ENCODE data around the gene SNTG2. TPM values are rescaled to one million over a fixed set of nuclear protein-coding genes. Genes with fewer than 3 reads are reported as not detected.

SNTG2 gene
- total and polyA plus RNA-seq, 12 donors: 0.26 to 4.3 (median 0.72) TPM; not detected in 1

DNA sequence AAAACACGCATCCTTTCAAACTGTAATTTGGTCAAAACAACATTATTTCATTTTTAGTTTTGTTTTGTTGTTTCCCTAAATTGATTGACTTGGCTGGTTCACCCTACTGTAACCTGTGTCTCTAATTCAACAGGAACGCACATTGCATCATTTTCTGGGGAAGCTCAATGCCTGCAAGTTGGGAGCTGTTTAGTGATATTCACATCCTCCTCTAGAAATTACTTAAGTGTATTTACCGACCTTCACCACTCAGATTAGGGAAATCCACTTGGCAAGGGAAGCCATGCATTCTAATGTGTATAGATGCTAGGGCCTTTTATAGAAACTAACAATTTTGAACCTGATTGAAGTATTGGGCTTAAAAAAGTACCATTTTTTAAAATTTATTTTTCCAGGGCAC lies 455.3 kb downstream of the SNTG2 start:
- WGBS, 4 donors: 61 to 74% (median 70%) methylated on average over 3 of the region's 3 CpGs
- H3K4me1 ChIP-seq (replicated peaks in 1 of 2): no peaks in the 10 kb centered on the region
- TF ChIP-seq, protein P1, sequence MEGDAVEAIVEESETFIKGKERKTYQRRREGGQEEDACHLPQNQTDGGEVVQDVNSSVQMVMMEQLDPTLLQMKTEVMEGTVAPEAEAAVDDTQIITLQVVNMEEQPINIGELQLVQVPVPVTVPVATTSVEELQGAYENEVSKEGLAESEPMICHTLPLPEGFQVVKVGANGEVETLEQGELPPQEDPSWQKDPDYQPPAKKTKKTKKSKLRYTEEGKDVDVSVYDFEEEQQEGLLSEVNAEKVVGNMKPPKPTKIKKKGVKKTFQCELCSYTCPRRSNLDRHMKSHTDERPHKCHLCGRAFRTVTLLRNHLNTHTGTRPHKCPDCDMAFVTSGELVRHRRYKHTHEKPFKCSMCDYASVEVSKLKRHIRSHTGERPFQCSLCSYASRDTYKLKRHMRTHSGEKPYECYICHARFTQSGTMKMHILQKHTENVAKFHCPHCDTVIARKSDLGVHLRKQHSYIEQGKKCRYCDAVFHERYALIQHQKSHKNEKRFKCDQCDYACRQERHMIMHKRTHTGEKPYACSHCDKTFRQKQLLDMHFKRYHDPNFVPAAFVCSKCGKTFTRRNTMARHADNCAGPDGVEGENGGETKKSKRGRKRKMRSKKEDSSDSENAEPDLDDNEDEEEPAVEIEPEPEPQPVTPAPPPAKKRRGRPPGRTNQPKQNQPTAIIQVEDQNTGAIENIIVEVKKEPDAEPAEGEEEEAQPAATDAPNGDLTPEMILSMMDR (IDR thresholded peaks at IDR 0.05): no peak
- no peak for TF ChIP-seq POLR2A (IDR thresholded peaks at IDR 0.05)
- H3K9me3 ChIP-seq (replicated peaks in 1 of 3): no peaks in the 10 kb centered on the region
- no peak for DNase-seq
- no peak overlapping the region for H3K27ac ChIP-seq
- no peak overlapping the region for H3K4me3 ChIP-seq
- intact Hi-C loops (cut with DNase I): no loop called here
- H3K36me3 ChIP-seq (replicated peaks in 1 of 2): no peaks in the 10 kb centered on the region
- H3K27me3 ChIP-seq: no peaks in the 10 kb centered on the region

- Histone ChIP-seq H3K4me3 (no peak overlapping the region), H3K27me3 (no peaks in the 10 kb centered on the region), H3K27ac (no peak overlapping the region), H3K4me1 (replicated peaks in 1 of 2) (no peaks in the 10 kb centered on the region), H3K9me3 (replicated peaks in 1 of 3) (no peaks in the 10 kb centered on the region), H3K36me3 (replicated peaks in 1 of 2) (no peaks in the 10 kb centered on the region)
- WGBS, 4 donors: 74 to 88% (median 80%) methylated on average over 2 of the region's 2 CpGs
- no peak for DNase-seq
- intact Hi-C loops (cut with DNase I): no loop called here
- TF ChIP-seq POLR2A (IDR thresholded peaks at IDR 0.05): no peak
- TF ChIP-seq, protein P1 (IDR thresholded peaks at IDR 0.05): no peak
These were observed 455.8 kb downstream of the SNTG2 start for GRCh38 chr2:1406434-1406833.

- Histone ChIP-seq H3K27me3 (no peaks in the 10 kb centered on the region), H3K9me3 (replicated peaks in 1 of 3) (no peaks in the 10 kb centered on the region), H3K27ac (no peak overlapping the region), H3K4me3 (no peak overlapping the region), H3K4me1 (replicated peaks in 1 of 2) (no peaks in the 10 kb centered on the region), H3K36me3 (replicated peaks in 1 of 2) (no peaks in the 10 kb centered on the region)
- TF ChIP-seq, protein P1 (IDR thresholded peaks at IDR 0.05): no peak
- TF ChIP-seq POLR2A (IDR thresholded peaks at IDR 0.05): no peak
- 69 to 77% (median 75%) methylated on average over 16 of the region's 16 CpGs for WGBS, 4 donors
- intact Hi-C loops (cut with DNase I): no loop called here
- DNase-seq: no peak
These were observed 457.5 kb downstream of the SNTG2 start for GRCh38 chr2:1407950-1408675.

- no peak for DNase-seq
- intact Hi-C loops (cut with DNase I): no loop called here
- Histone ChIP-seq H3K9me3 (replicated peaks in 1 of 3) (no peaks in the 10 kb centered on the region), H3K27me3 (no peaks in the 10 kb centered on the region), H3K27ac (no peak within 1 kb of the TSS), H3K4me3 (no peak within 1 kb of the TSS), H3K36me3 (replicated peaks in 1 of 2) (no peaks in the 10 kb centered on the region), H3K4me1 (replicated peaks in 1 of 2) (no peaks in the 10 kb centered on the region)
- TF ChIP-seq POLR2A (IDR thresholded peaks at IDR 0.05): no peak
- TF ChIP-seq, protein P1 (IDR thresholded peaks at IDR 0.05): no peak
- 84 to 88% (median 84%) methylated on average over 13 to 15 of the region's 15 CpGs for WGBS, 4 donors
These were observed 462.6 kb downstream of the SNTG2 start, which contains the start of gene TPO for GRCh38 chr2:1413156-1413710. TPO (plus strand) TSS chr2:1413463; CDS start chr2:1414409, 946 bp downstream.
